Spleen (tissue), 7 donors: Measurements from ENCODE around the gene KIF26B.

ENCODE experiments used
- POLR2A ChIP-seq, 3 donors: fragments of 450-650 bp; IDR thresholded peaks; one replicate each; pipeline ENCODE4 v1.5.1; 2017; ENCODE audit warnings: antibody characterized with exemption in 3 of 3, mild to moderate bottlenecking in 1 of 3
- POLR2AphosphoS5 ChIP-seq, 3 donors: sonication (generic); formaldehyde crosslinking; IDR thresholded peaks; one replicate each; pipeline ENCODE4 v1.5.1; 2017; ENCODE audit warnings: antibody characterized with exemption in 3 of 3
- TF ChIP-seq, protein P1 (sequence below), 11 experiments: fragments of 200-600 bp in 7 of 11; fragments of 450-650 bp in 4 of 11; sonication (generic) in 4 of 11; IDR thresholded peaks in 8 of 11; conservative IDR thresholded peaks in 3 of 11; 1 replicate in 7 of 11; 2 replicates in 4 of 11; pipeline versions ENCODE4 v1.4.0 to v1.8.0; 2016 to 2021; ENCODE audit warnings: antibody characterized with exemption in 11 of 11, inconsistent platforms in 4 of 11, mild to moderate bottlenecking in 1 of 11
- donor health status: DM: no; HTN: no; CAD: no; lungs with moderate emphysema.
- donor health status: DM: no; HTN: no; CAD: no.
- donor health status: DM: no; HTN: no; CAD: no.

- TF ChIP-seq, protein P1, sequence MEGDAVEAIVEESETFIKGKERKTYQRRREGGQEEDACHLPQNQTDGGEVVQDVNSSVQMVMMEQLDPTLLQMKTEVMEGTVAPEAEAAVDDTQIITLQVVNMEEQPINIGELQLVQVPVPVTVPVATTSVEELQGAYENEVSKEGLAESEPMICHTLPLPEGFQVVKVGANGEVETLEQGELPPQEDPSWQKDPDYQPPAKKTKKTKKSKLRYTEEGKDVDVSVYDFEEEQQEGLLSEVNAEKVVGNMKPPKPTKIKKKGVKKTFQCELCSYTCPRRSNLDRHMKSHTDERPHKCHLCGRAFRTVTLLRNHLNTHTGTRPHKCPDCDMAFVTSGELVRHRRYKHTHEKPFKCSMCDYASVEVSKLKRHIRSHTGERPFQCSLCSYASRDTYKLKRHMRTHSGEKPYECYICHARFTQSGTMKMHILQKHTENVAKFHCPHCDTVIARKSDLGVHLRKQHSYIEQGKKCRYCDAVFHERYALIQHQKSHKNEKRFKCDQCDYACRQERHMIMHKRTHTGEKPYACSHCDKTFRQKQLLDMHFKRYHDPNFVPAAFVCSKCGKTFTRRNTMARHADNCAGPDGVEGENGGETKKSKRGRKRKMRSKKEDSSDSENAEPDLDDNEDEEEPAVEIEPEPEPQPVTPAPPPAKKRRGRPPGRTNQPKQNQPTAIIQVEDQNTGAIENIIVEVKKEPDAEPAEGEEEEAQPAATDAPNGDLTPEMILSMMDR (IDR thresholded peaks at IDR 0.05 in 8 of 11, conservative IDR thresholded peaks at IDR 0.05 in 3 of 11) = no peak
- TF ChIP-seq POLR2AphosphoS5 (IDR thresholded peaks at IDR 0.05) (no peak), POLR2A (IDR thresholded peaks at IDR 0.05) (no peak)
These were observed 392.1 kb downstream of the KIF26B start for GRCh38 chr1:245546875-245547274.
